ENCODE results near the gene CDH5. TPM values are rescaled to one million over a fixed set of nuclear protein-coding genes. Genes with fewer than 3 reads are reported as not detected.

The CDH5 gene, protein sequence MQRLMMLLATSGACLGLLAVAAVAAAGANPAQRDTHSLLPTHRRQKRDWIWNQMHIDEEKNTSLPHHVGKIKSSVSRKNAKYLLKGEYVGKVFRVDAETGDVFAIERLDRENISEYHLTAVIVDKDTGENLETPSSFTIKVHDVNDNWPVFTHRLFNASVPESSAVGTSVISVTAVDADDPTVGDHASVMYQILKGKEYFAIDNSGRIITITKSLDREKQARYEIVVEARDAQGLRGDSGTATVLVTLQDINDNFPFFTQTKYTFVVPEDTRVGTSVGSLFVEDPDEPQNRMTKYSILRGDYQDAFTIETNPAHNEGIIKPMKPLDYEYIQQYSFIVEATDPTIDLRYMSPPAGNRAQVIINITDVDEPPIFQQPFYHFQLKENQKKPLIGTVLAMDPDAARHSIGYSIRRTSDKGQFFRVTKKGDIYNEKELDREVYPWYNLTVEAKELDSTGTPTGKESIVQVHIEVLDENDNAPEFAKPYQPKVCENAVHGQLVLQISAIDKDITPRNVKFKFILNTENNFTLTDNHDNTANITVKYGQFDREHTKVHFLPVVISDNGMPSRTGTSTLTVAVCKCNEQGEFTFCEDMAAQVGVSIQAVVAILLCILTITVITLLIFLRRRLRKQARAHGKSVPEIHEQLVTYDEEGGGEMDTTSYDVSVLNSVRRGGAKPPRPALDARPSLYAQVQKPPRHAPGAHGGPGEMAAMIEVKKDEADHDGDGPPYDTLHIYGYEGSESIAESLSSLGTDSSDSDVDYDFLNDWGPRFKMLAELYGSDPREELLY
- total RNA-seq: 13.7 and 15.6 TPM in 2 replicates

DNA sequence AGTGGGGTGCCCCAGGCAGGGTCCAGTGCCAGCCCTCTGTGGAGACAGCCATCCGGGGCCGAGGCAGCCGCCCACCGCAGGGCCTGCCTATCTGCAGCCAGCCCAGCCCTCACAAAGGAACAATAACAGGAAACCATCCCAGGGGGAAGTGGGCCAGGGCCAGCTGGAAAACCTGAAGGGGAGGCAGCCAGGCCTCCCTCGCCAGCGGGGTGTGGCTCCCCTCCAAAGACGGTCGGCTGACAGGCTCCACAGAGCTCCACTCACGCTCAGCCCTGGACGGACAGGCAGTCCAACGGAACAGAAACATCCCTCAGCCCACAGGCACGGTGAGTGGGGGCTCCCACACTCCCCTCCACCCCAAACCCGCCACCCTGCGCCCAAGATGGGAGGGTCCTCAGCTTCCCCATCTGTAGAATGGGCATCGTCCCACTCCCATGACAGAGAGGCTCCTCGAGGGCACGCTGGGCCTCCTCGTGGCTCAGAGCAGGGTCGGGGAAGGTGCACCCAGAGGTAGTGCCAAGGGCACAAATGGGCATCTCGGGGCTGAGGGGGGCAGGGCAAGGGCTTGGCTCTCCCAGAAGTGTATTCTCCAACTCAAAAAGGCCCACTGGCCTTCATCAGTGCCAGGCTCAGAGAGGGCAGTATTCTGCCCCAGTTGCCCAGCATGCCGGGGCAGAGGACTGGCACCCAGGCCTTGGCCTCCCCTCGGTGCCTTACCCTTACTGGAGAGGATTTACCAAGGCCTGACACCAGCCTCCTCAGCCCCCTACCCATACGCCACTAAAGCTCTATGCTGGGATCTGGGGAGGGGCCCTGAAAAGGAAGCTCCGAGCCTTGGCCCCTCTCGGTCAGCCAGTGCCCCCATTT, at the start of gene CDH5:
Gene CDH5 (plus strand): TSS at position 259 of the 867 bp plus-strand sequence. CDS start 12,647 bp downstream, outside the sequence.

DNA sequence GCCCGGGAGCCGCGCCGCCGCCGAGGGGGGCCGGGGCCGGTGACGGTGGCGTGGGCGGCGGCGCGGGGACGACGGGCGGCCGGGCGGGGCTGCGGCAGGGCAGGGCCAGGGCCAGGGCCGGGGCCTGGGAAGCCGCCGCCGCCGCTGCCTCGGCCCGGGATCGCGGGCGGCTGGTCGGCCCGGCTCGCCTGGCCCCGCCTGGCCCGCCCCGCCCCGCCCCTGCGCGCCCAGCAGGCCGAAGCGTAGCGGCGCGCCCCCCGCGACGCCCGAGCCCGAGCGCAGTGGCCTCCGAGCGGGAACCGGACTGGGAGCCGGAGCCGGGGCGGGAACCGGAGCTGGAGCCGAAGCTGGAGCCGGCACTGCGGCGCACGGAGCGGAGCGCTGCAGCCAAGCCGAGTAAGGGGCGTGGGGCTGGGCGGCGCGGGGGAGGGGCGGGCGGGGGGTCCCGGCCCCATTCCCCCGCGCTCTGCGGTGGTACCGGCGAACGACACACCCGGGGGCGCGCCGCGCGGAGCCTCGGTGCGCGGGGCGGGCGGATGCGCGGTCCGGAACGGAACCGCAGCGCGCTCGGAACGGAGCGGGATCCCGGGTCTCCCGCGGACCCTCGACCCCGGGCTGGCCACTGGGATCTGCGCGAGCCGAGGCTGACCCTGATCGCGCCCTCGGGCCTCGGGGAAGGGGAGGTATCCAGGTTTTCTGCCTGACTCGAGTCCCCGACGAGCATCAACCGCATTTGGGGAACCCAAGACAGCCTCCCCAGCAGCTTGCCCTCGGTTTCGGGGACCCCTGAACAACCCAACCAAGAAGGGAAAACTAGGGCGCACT, 60.8 kb downstream of the CDH5 start, which contains the start of gene BEAN1:
Gene BEAN1 (plus strand): TSS at position 260 of the 825 bp plus-strand sequence. CDS start 10,382 bp downstream, outside the sequence.

Other genes starting within 250 kb of the CDH5 start
- 0.64 and 1.00 TPM in 2 replicates for gene BEAN1, start 60.6 kb downstream of the CDH5 start, total RNA-seq
- 35.4 and 36.4 TPM in 2 replicates for gene TK2, start 183.4 kb downstream of the CDH5 start, total RNA-seq
- 29.1 and 29.4 TPM in 2 replicates for gene CKLF, start 185.9 kb downstream of the CDH5 start, total RNA-seq
- gene CMTM1, start 199.7 kb downstream of the CDH5 start, total RNA-seq: 0.25 and 1.2 TPM in 2 replicates
- not detected in 2 replicates for gene CMTM2, start 212.8 kb downstream of the CDH5 start, total RNA-seq
- gene CMTM3, start 238.0 kb downstream of the CDH5 start, total RNA-seq: 25.0 and 34.9 TPM in 2 replicates

All from cardiac ventricle fibroblast (primary cell).